ENCODE data around the gene INO80.
"Not testable (repeated sequence)": the region's sequence is repeated elsewhere in the genome, so short reads cannot be mapped to it uniquely, and the experiment has no call there.

The INO80 gene

GRCh38 chr15:41121951-41122350 is 5.9 kb upstream of the INO80 start:
- DNase-seq (ENCODE audit: low read depth) = no peak

GRCh38 chr15:41116962-41117252 is 827 bp upstream of the INO80 start:
- DNase-seq (ENCODE audit: low read depth) = no peak

GRCh38 chr15:41115652-41116115 is 396 bp downstream of the INO80 start:
- no peak for DNase-seq (ENCODE audit: low read depth)

- DNase-seq (ENCODE audit: low read depth) = no peak
Measured at GRCh38 chr15:41115161-41115651, 874 bp downstream of the INO80 start.

- no peak for DNase-seq (ENCODE audit: low read depth)
Measured at GRCh38 chr15:41106947-41107346, 9.1 kb downstream of the INO80 start.

GRCh38 chr15:41105348-41106334 is 10.4 kb downstream of the INO80 start:
- no peak for DNase-seq (ENCODE audit: low read depth)

- DNase-seq (ENCODE audit: low read depth) = no peak
Measured at GRCh38 chr15:41104234-41104633, 11.8 kb downstream of the INO80 start.

GRCh38 chr15:41102854-41103253 is 13.2 kb downstream of the INO80 start:
- DNase-seq (ENCODE audit: low read depth) = no peak

GRCh38 chr15:41096178-41096577 is 19.9 kb downstream of the INO80 start:
- no peak for DNase-seq (ENCODE audit: low read depth)

- no peak for DNase-seq (ENCODE audit: low read depth)
Measured at GRCh38 chr15:41085029-41085428, 31.1 kb downstream of the INO80 start.

- DNase-seq (ENCODE audit: low read depth) = no peak
Measured at GRCh38 chr15:41080144-41080543, 35.9 kb downstream of the INO80 start.

GRCh38 chr15:41079717-41080116 is 36.4 kb downstream of the INO80 start:
- no peak for DNase-seq (ENCODE audit: low read depth)

GRCh38 chr15:41078879-41079278 is 37.2 kb downstream of the INO80 start:
- DNase-seq (ENCODE audit: low read depth) = not testable (repeated sequence)

- DNase-seq (ENCODE audit: low read depth) = no peak
Measured at GRCh38 chr15:41078125-41078524, 38.0 kb downstream of the INO80 start.

- DNase-seq (ENCODE audit: low read depth) = no peak
Measured at GRCh38 chr15:41073028-41073427, 43.1 kb downstream of the INO80 start.

GRCh38 chr15:41072013-41072412 is 44.1 kb downstream of the INO80 start:
- no peak for DNase-seq (ENCODE audit: low read depth)

GRCh38 chr15:41066516-41066915 is 49.6 kb downstream of the INO80 start:
- no peak for DNase-seq (ENCODE audit: low read depth)

- DNase-seq (ENCODE audit: low read depth) = no peak
Measured at GRCh38 chr15:41061667-41062066, 54.4 kb downstream of the INO80 start.

GRCh38 chr15:41060505-41060904 is 55.6 kb downstream of the INO80 start:
- DNase-seq (ENCODE audit: low read depth) = no peak

GRCh38 chr15:41056810-41057209 is 59.3 kb downstream of the INO80 start:
- no peak for DNase-seq (ENCODE audit: low read depth)

- no peak for DNase-seq (ENCODE audit: low read depth)
Measured at GRCh38 chr15:41055706-41056105, 60.4 kb downstream of the INO80 start.

- no peak for DNase-seq (ENCODE audit: low read depth)
Measured at GRCh38 chr15:41051139-41051538, 64.9 kb downstream of the INO80 start.

GRCh38 chr15:41048852-41049251 is 67.2 kb downstream of the INO80 start:
- DNase-seq (ENCODE audit: low read depth) = no peak

- DNase-seq (ENCODE audit: low read depth) = no peak
Measured at GRCh38 chr15:41048397-41048796, 67.7 kb downstream of the INO80 start.
